ENCODE measurements around the gene YJU2. TPM values are rescaled to one million over a fixed set of nuclear protein-coding genes. Genes with fewer than 3 reads are reported as not detected.

Gene YJU2
- total and polyA plus RNA-seq, 2 experiments from 2014 or later, result 28.8 to 33.4 TPM

GRCh38 chr19:4298810-4299550 lies 52.1 kb downstream of the YJU2 start:
- no peaks in the 10 kb centered on the region for H3K79me2 ChIP-seq (replicated peaks; ENCODE audit: insufficient read depth)
- H3K4me3 Mint-ChIP-seq, result no peak overlapping the region
- no peak overlapping the region for H2AFZ ChIP-seq
- no peaks in the 10 kb centered on the region for H3K36me3 ChIP-seq (ENCODE audit: insufficient read depth)
- H3K36me3 Mint-ChIP-seq (ENCODE audit: low read depth), result no peaks in the 10 kb centered on the region
- TF ChIP-seq ZNF114 (CRISPR knock-in tag; IDR thresholded peaks at IDR 0.05), result no peak
- TF ChIP-seq EZH2 (IDR thresholded peaks at IDR 0.05; ENCODE audit: low read depth, unreplicated experiment), result no peak
- DNase-seq (ENCODE audit: low spot score) (no peak), ATAC-seq (no peak)
- H3K27me3 ChIP-seq (ENCODE audit: insufficient read depth), result no peaks in the 10 kb centered on the region
- 0 out of 2 replicates have a peak, but pooled peaks cover under 1% of the 10 kb centered on the region for H3F3A ChIP-seq (replicated peaks; ENCODE audit: low read depth)
- H3K4me1 ChIP-seq (ENCODE audit: insufficient read depth), result no peaks in the 10 kb centered on the region; the same call in 1 of the 2 replicates
- H3K27ac Mint-ChIP-seq, result no peak overlapping the region
- no peaks in the 10 kb centered on the region for H3K9me2 ChIP-seq (ENCODE audit: insufficient read depth)
- H3K4me3 ChIP-seq, result no peak overlapping the region
- H3K27ac ChIP-seq (ENCODE audit: low read depth), result no peak overlapping the region
- no peaks in the 10 kb centered on the region; the same call in 2 of the 3 replicates for H3K9me3 Mint-ChIP-seq
- H3K4me2 ChIP-seq, result no peak overlapping the region
- H3K27me3 Mint-ChIP-seq (ENCODE audit: insufficient read depth, low read depth, poor library complexity), result peaks cover 16% of the 10 kb centered on the region
- H3K4me1 Mint-ChIP-seq, result peaks cover 18% of the 10 kb centered on the region
- H4K20me1 ChIP-seq (replicated peaks; ENCODE audit: insufficient read depth), result no peaks in the 10 kb centered on the region

GRCh38 chr19:4300589-4300988 lies 53.7 kb downstream of the YJU2 start:
- Histone ChIP-seq H3K4me2 (no peak overlapping the region), H2AFZ (no peak overlapping the region), H3K4me1 (ENCODE audit: insufficient read depth) (no peaks in the 10 kb centered on the region; the same call in 1 of the 2 replicates), H4K20me1 (replicated peaks; ENCODE audit: insufficient read depth) (no peaks in the 10 kb centered on the region), H3K9me2 (ENCODE audit: insufficient read depth) (no peaks in the 10 kb centered on the region), H3K79me2 (replicated peaks; ENCODE audit: insufficient read depth) (no peaks in the 10 kb centered on the region), H3K27ac (ENCODE audit: low read depth) (no peak overlapping the region), H3K36me3 (ENCODE audit: insufficient read depth) (no peaks in the 10 kb centered on the region), H3K4me3 (no peak overlapping the region), H3F3A (replicated peaks; ENCODE audit: low read depth) (0 out of 2 replicates have a peak, but pooled peaks cover 6% of the 10 kb centered on the region), H3K27me3 (ENCODE audit: insufficient read depth) (no peaks in the 10 kb centered on the region)
- Mint-ChIP-seq H3K27ac (no peak overlapping the region), H3K4me3 (no peak overlapping the region), H3K36me3 (ENCODE audit: low read depth) (peaks cover under 1% of the 10 kb centered on the region; the same call in 2 of the 3 replicates), H3K9me3 (no peaks in the 10 kb centered on the region; the same call in 2 of the 3 replicates), H3K27me3 (ENCODE audit: insufficient read depth, low read depth, poor library complexity) (peaks cover 15% of the 10 kb centered on the region), H3K4me1 (peaks cover 17% of the 10 kb centered on the region)
- DNase-seq (ENCODE audit: low spot score), result no peak
- no peak for ATAC-seq
- TF ChIP-seq CTCF (conservative IDR thresholded peaks at IDR 0.05; ENCODE audit: low read depth in 2 of 2) (no peak), EZH2phosphoT487 (IDR thresholded peaks at IDR 0.05; ENCODE audit: unreplicated experiment) (no peak), REST (IDR thresholded peaks at IDR 0.05; ENCODE audit: unreplicated experiment) (no peak), POLR2AphosphoS5 (IDR thresholded peaks at IDR 0.05; ENCODE audit: low read depth) (no peak), CREB1 (CRISPR knock-in tag; IDR thresholded peaks at IDR 0.05; ENCODE audit: low read depth) (no peak), ZNF114 (CRISPR knock-in tag; IDR thresholded peaks at IDR 0.05) (no peak), JUNB (IDR thresholded peaks at IDR 0.05; ENCODE audit: unreplicated experiment) (no peak), EZH2 (IDR thresholded peaks at IDR 0.05; ENCODE audit: low read depth, unreplicated experiment) (no peak), ZNF462 (CRISPR knock-in tag; IDR thresholded peaks at IDR 0.05) (no peak)
